WTC11 (cell line): Measurements from ENCODE around the gene ATP6V0B. TPM values are rescaled to one million over a fixed set of nuclear protein-coding genes. Genes with fewer than 3 reads are reported as not detected.

Source experiments
- ATAC-seq: fragments of 200-7000 bp; cut with Tn5 transposase; 2 replicates; pipeline ENCODE4 v1.10.0; 2021; ENCODE audit warnings: mild to moderate bottlenecking, moderate library complexity
- CTCF ChIA-PET: fragments of 300-600 bp; sonication (Branson Sonifier 250); formaldehyde crosslinking; loops from one replicate; lab custom pipeline; 2021; ENCODE audit warnings: antibody characterized with exemption; lab: Charles Lee
- POLR2A ChIA-PET: fragments of 350-600 bp; sonication (Branson Sonifier 250); formaldehyde crosslinking; loops from one replicate; lab custom pipeline; 2021; ENCODE audit warnings: antibody characterized with exemption; lab: Charles Lee
- DNase-seq: peaks from one replicate; pipeline ENCODE4 v3.0.0; 2021; ENCODE audit warnings: low spot score
- H3K27ac Mint-ChIP-seq: 2 replicates; pipeline ENCODE4 v1.8.0; 2021; ENCODE audit warnings: mixed read lengths
- H3K27me3 Mint-ChIP-seq: 2 replicates; pipeline ENCODE4 v1.8.0; 2021; ENCODE audit warnings: low read depth, mild to moderate bottlenecking, moderate library complexity, mixed read lengths
- H3K36me3 Mint-ChIP-seq: 2 replicates; pipeline ENCODE4 v1.8.0; 2021; ENCODE audit warnings: mixed read lengths
- H3K4me1 Mint-ChIP-seq: 2 replicates; pipeline ENCODE4 v1.8.0; 2022; ENCODE audit warnings: mixed read lengths
- H3K4me3 Mint-ChIP-seq: 2 replicates; pipeline ENCODE4 v1.8.0; 2021; ENCODE audit warnings: mild to moderate bottlenecking, moderate library complexity, mixed read lengths
- H3K9me3 Mint-ChIP-seq: 2 replicates; pipeline ENCODE4 v1.8.0; 2021; ENCODE audit warnings: mixed read lengths
- CBFB ChIP-seq: sonication (generic); formaldehyde crosslinking; IDR thresholded peaks from 2 replicates; pipeline ENCODE4 v1.8.1; 2022; ENCODE audit warnings: mild to moderate bottlenecking, low read depth, missing genetic modification reagents
- CTCF ChIP-seq: fragments of 200-600 bp; IDR thresholded peaks from 2 replicates; pipeline ENCODE4 v1.8.0; 2022; ENCODE audit warnings: antibody characterized with exemption
- FOXJ3 ChIP-seq: sonication (generic); formaldehyde crosslinking; IDR thresholded peaks from 2 replicates; pipeline ENCODE4 v1.9.0; 2021; ENCODE audit warnings: missing genetic modification reagents, mild to moderate bottlenecking, borderline replicate concordance
- HMGXB4 ChIP-seq: sonication (generic); formaldehyde crosslinking; IDR thresholded peaks from 2 replicates; pipeline ENCODE4 v1.8.1; 2023; ENCODE audit warnings: mild to moderate bottlenecking, moderate library complexity, missing genetic modification reagents
- IRF1 ChIP-seq: sonication (generic); formaldehyde crosslinking; IDR thresholded peaks from 2 replicates; pipeline ENCODE4 v1.8.0; 2023; ENCODE audit warnings: missing genetic modification reagents
- JAZF1 ChIP-seq: fragments of 250-450 bp; sonication (Bioruptor Pico); IDR thresholded peaks from 2 replicates; pipeline ENCODE4 v1.9.0; 2021; ENCODE audit warnings: moderate library complexity, mild to moderate bottlenecking, inconsistent platforms
- KAT7 ChIP-seq: sonication (generic); formaldehyde crosslinking; IDR thresholded peaks from 2 replicates; pipeline ENCODE4 v1.8.1; 2023; ENCODE audit warnings: missing genetic modification reagents, mild to moderate bottlenecking, borderline replicate concordance
- MLX ChIP-seq: sonication (generic); formaldehyde crosslinking; IDR thresholded peaks from 2 replicates; pipeline ENCODE4 v1.8.1; 2023; ENCODE audit warnings: mild to moderate bottlenecking, missing genetic modification reagents, moderate library complexity
- NFE2L1 ChIP-seq: sonication (generic); formaldehyde crosslinking; IDR thresholded peaks from 2 replicates; pipeline ENCODE4 v1.8.1; 2023; ENCODE audit warnings: missing genetic modification reagents
- OVOL2 ChIP-seq: fragments of 250-450 bp; sonication (Bioruptor Pico); IDR thresholded peaks from 2 replicates; pipeline ENCODE4 v1.9.0; 2021; ENCODE audit warnings: mild to moderate bottlenecking, borderline replicate concordance
- PRRX2 ChIP-seq: fragments of 250-450 bp; sonication (Bioruptor Pico); IDR thresholded peaks from 2 replicates; pipeline ENCODE4 v1.8.0; 2021; ENCODE audit warnings: mild to moderate bottlenecking
- RELA ChIP-seq: sonication (generic); formaldehyde crosslinking; IDR thresholded peaks from 2 replicates; pipeline ENCODE4 v1.8.1; 2022; ENCODE audit warnings: missing genetic modification reagents, mild to moderate bottlenecking, borderline replicate concordance
- STAT6 ChIP-seq: sonication (generic); formaldehyde crosslinking; conservative IDR thresholded peaks from 2 replicates; pipeline ENCODE4 v1.8.1; 2023; ENCODE audit warnings: mild to moderate bottlenecking, low read depth, missing genetic modification reagents, moderate library complexity
- USF1 ChIP-seq: sonication (generic); formaldehyde crosslinking; IDR thresholded peaks from 2 replicates; pipeline ENCODE4 v1.8.0; 2022; ENCODE audit warnings: mild to moderate bottlenecking, missing genetic modification reagents
- ZBTB21 ChIP-seq: sonication (generic); formaldehyde crosslinking; IDR thresholded peaks from 2 replicates; pipeline ENCODE4 v1.8.1; 2023; ENCODE audit warnings: mild to moderate bottlenecking, missing genetic modification reagents, borderline replicate concordance
- ZMAT4 ChIP-seq: fragments of 250-450 bp; sonication (Bioruptor Pico); IDR thresholded peaks from 2 replicates; pipeline ENCODE4 v1.9.0; 2021; ENCODE audit warnings: mild to moderate bottlenecking
- ZNF219 ChIP-seq: sonication (generic); formaldehyde crosslinking; IDR thresholded peaks from 2 replicates; pipeline ENCODE4 v1.8.0; 2023; ENCODE audit warnings: missing genetic modification reagents, mild to moderate bottlenecking, borderline replicate concordance
- ZNF232 ChIP-seq: sonication (generic); formaldehyde crosslinking; IDR thresholded peaks from 2 replicates; pipeline ENCODE4 v1.8.0; 2022; ENCODE audit warnings: mild to moderate bottlenecking, missing genetic modification reagents
- ZNF396 ChIP-seq: fragments of 250-450 bp; sonication (Bioruptor Pico); IDR thresholded peaks from 2 replicates; pipeline ENCODE4 v1.8.0; 2021; ENCODE audit warnings: mild to moderate bottlenecking, moderate library complexity, borderline replicate concordance
- ZNF671 ChIP-seq: fragments of 250-450 bp; sonication (Bioruptor Pico); IDR thresholded peaks from 2 replicates; pipeline ENCODE4 v1.8.0; 2021; ENCODE audit warnings: mild to moderate bottlenecking
- total RNA-seq: library from RNA; stranded (reverse); gene quantifications from 3 replicates; pipeline ENCODE4 v1.2.3, GENCODE V29; 2021

Gene ATP6V0B
- total RNA-seq, 1 experiment from 2014 or later, result 110 TPM

- no peak overlapping the region for H3K4me3 Mint-ChIP-seq
- peaks cover 9% of the 10 kb centered on the region for H3K36me3 Mint-ChIP-seq
- no peak for TF ChIP-seq CTCF
- no peak for TF ChIP-seq ZNF232 (CRISPR knock-in tag)
- no peak for TF ChIP-seq HMGXB4 (CRISPR knock-in tag)
- no peak for TF ChIP-seq ZNF219 (CRISPR knock-in tag)
- TF ChIP-seq OVOL2 (CRISPR knock-in tag), result no peak
- TF ChIP-seq JAZF1, result no peak
- TF ChIP-seq NFE2L1 (CRISPR knock-in tag), result no peak
- TF ChIP-seq ZNF671 (CRISPR knock-in tag), result no peak
- no peak for TF ChIP-seq USF1 (CRISPR knock-in tag)
- no peak for TF ChIP-seq ZBTB21
- no peak for TF ChIP-seq RELA
- no peak for TF ChIP-seq PRRX2 (CRISPR knock-in tag)
- H3K27ac Mint-ChIP-seq, result no peak overlapping the region
- H3K4me1 Mint-ChIP-seq, result peaks cover 18% of the 10 kb centered on the region
- peaks cover 13% of the 10 kb centered on the region for H3K27me3 Mint-ChIP-seq
- ChIA-PET CTCF (interaction anchor here (3.8 kb wide), 1 partner anchor 39 kb away, joined by 16 read pairs; no protein-coding TSS in a partner anchor), POLR2A (no interaction called here)
- H3K9me3 Mint-ChIP-seq, result no peaks in the 10 kb centered on the region
- no peak for ATAC-seq
- DNase-seq, result no peak
These were observed 22.7 kb downstream of the ATP6V0B start for GRCh38 chr1:43997295-43997999.

- TF ChIP-seq MLX (CRISPR knock-in tag), result no peak
- no peak for TF ChIP-seq CBFB (CRISPR knock-in tag)
- TF ChIP-seq USF1 (CRISPR knock-in tag), result no peak
- no peak for TF ChIP-seq ZNF396 (CRISPR knock-in tag)
- TF ChIP-seq FOXJ3 (CRISPR knock-in tag), result no peak
- no peak for TF ChIP-seq ZMAT4 (CRISPR knock-in tag)
- no peak for TF ChIP-seq ZBTB21
- TF ChIP-seq IRF1 (CRISPR knock-in tag), result no peak
- TF ChIP-seq HMGXB4 (CRISPR knock-in tag), result no peak
- TF ChIP-seq KAT7, result no peak
- no peak for TF ChIP-seq STAT6 (CRISPR knock-in tag)
- TF ChIP-seq, all 79 proteins: peak for 0
- Mint-ChIP-seq H3K9me3 (no peaks in the 10 kb centered on the region), H3K27me3 (peaks cover 8% of the 10 kb centered on the region), H3K4me1 (peaks cover 13% of the 10 kb centered on the region), H3K36me3 (peaks cover 9% of the 10 kb centered on the region), H3K4me3 (no peak overlapping the region), H3K27ac (no peak overlapping the region)
- no peak for ATAC-seq
- CTCF ChIA-PET, result interaction anchor here (2.1 to 3.8 kb wide), 2 partner anchors 38 to 51 kb away, joined by 6 to 16 read pairs; no protein-coding TSS in a partner anchor
- POLR2A ChIA-PET, result no interaction called here
- no peak for DNase-seq
These were observed 23.2 kb downstream of the ATP6V0B start for GRCh38 chr1:43998000-43998378.
